Karpas-422 (cell line): Measurements from ENCODE around the gene GSTT4. TPM values are rescaled to one million over a fixed set of nuclear protein-coding genes. Genes with fewer than 3 reads are reported as not detected.
"Not testable (repeated sequence)": the region's sequence is repeated elsewhere in the genome, so short reads cannot be mapped to it uniquely, and the experiment has no call there.

Source experiments
- DNase-seq: peaks from one replicate; pipeline ENCODE4 v3.0.0-alpha.2; 2015
- H2AFZ ChIP-seq: fragments of 200-600 bp; sonication (generic); 2 replicates; pipeline ENCODE4 v1.6.1; 2014; ENCODE audit warnings: antibody characterized with exemption, low read length, mixed read lengths
- H3K27ac ChIP-seq: fragments of 200-600 bp; sonication (generic); 2 replicates; pipeline ENCODE4 v1.5.1; 2014; ENCODE audit warnings: mild to moderate bottlenecking, low read length, moderate library complexity
- H3K27me3 ChIP-seq: fragments of 200-600 bp; sonication (generic); 2 replicates; pipeline ENCODE4 v1.6.1; 2014; ENCODE audit warnings: low read length, mixed read lengths
- H3K36me3 ChIP-seq: fragments of 200-600 bp; sonication (generic); 2 replicates; pipeline ENCODE4 v1.6.1; 2014; ENCODE audit warnings: low read length, mixed read lengths; ENCODE audit not compliant: insufficient read depth
- H3K4me1 ChIP-seq: fragments of 200-600 bp; sonication (generic); 2 replicates; pipeline ENCODE4 v1.6.1; 2014; ENCODE audit warnings: mild to moderate bottlenecking, low read length, mixed read lengths
- H3K4me2 ChIP-seq: fragments of 200-600 bp; sonication (generic); 2 replicates; pipeline ENCODE4 v1.6.1; 2014; ENCODE audit warnings: low read length, low read depth, mild to moderate bottlenecking; ENCODE audit not compliant: poor library complexity, severe bottlenecking
- H3K4me3 ChIP-seq: fragments of 200-600 bp; sonication (generic); 2 replicates; pipeline ENCODE4 v1.5.1; 2014; ENCODE audit warnings: mild to moderate bottlenecking, antibody characterized with exemption, low read length, mixed read lengths
- H3K79me2 ChIP-seq: fragments of 200-600 bp; sonication (generic); 2 replicates; pipeline ENCODE4 v1.6.1; 2014; ENCODE audit warnings: mild to moderate bottlenecking, low read length, mixed read lengths
- H3K9ac ChIP-seq: fragments of 200-600 bp; sonication (generic); 2 replicates; pipeline ENCODE4 v1.6.0; 2014; ENCODE audit warnings: low read length
- H3K9me2 ChIP-seq: fragments of 200-600 bp; sonication (generic), shearing (Covaris generic); replicated peaks from 2 replicates; pipeline ENCODE4 v1.6.0; 2014; ENCODE audit warnings: mild to moderate bottlenecking, low read length, moderate library complexity; ENCODE audit not compliant: insufficient read depth
- H3K9me3 ChIP-seq: fragments of 300-700, 200-600 bp; sonication (generic); 2 replicates; pipeline ENCODE4 v1.6.1; 2014; ENCODE audit warnings: low read length, mixed read lengths
- H4K20me1 ChIP-seq: fragments of 200-600 bp; sonication (generic); 2 replicates; pipeline ENCODE4 v1.6.1; 2014; ENCODE audit warnings: mild to moderate bottlenecking, antibody characterized with exemption, low read length, low read depth; ENCODE audit not compliant: insufficient read depth
- total RNA-seq: library from RNA; depleted of rRNA; stranded (reverse); fragments of >200 nt; shearing (Covaris generic); gene quantifications from 2 replicates; pipeline ENCODE4 v1.2.3, GENCODE V29; 2014; ENCODE audit warnings: low replicate concordance

The GSTT4 gene
- total RNA-seq, 1 experiment from 2014 or later = not detected

DNA sequence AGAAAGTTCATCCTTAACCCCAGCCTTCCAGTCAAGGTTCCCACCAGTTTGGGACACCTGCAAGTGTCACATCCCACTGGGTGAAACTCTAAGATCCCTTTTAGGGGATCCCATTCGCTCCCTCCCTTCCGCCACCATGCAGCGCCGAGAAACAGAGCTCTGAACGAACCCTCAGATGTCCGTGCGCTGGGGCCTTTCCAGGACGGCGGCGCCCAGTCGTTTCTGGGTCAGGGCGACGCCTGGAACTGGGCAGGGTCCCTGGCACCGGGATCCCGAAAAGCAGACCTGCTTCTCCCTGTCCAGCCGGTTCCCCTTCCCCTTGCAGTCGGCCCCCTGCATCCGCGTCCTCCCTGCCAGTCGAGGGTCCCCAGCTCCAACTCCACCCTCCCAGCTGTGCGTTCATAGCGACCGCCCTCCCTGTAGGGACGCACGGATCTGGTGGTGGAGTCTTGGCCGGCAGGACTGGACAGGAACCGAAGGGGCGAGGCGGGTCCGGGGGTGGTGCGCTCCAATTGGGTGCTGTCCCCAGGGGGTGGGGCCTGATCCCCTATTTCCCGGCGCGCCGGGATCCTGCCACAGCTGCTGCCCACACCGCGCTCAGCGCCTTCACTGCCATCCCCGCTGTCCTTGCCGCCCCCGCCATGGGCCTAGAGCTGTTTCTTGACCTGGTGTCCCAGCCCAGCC, 25.6 kb downstream of the GSTT4 start, which contains the start of gene GSTT2:
Gene GSTT2, plus strand, starts transcription at position 578 of the 684 bp plus-strand sequence.
- not testable (repeated sequence) for H2AFZ ChIP-seq, H3K4me1 ChIP-seq, H3K27ac ChIP-seq, H3K27me3 ChIP-seq, H3K9ac ChIP-seq, H3K36me3 ChIP-seq, H3K4me3 ChIP-seq, H3K79me2 ChIP-seq, H3K4me2 ChIP-seq, DNase-seq, H3K9me3 ChIP-seq, H4K20me1 ChIP-seq, H3K9me2 ChIP-seq

DNA sequence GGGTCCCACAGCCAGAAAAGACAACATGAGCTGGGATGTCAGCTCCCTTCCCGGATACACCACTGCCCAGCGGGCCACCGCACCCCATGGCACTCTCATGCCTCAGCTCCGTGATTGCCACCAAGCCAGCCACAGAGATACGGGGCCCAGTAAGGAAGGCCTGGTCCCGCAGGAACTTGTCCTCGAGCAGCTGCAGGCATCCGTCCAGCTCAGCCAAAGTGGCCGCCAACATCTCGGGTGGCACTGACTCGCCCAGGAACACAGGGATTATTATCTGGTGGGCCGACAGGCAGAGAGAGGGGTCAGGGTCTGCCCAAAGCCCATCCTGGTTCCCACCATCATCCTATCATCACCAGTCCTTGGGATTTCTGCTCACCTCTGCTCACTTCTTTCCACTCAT, 27.9 kb downstream of the GSTT4 start:
- not testable (repeated sequence) for H3K4me1 ChIP-seq, H2AFZ ChIP-seq, H3K27me3 ChIP-seq, H3K79me2 ChIP-seq, H4K20me1 ChIP-seq, H3K9me2 ChIP-seq, H3K4me3 ChIP-seq, H3K9ac ChIP-seq, H3K27ac ChIP-seq, H3K36me3 ChIP-seq, DNase-seq, H3K4me2 ChIP-seq, H3K9me3 ChIP-seq

DNA sequence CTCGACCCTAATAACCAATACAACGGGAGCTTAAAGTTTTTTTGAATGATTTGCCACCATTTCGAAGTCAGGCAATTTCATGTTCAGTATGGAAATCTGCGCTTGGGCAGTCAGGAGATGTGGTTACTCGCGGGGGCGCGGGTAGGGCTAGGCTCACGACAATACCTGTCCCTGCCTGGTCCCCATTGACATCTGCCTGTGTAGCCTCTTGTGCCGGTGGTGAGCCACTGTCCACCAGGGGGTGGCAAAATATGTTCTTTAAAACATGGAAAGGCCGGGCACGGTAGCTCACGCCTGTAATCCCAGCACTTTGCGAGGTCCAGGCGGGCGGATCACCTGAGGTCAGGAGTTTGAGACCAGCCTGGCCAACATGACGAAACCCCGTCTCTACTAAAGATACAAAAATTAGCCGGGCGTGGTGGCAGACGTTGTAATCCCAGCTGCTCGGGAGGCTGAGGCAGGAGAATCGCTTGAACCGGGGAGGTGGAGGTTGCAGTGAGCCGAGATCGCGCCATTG, 30.4 kb downstream of the GSTT4 start:
- DNase-seq, H3K27ac ChIP-seq, H2AFZ ChIP-seq, H3K27me3 ChIP-seq, H3K9ac ChIP-seq, H3K9me3 ChIP-seq, H3K9me2 ChIP-seq, H4K20me1 ChIP-seq, H3K4me3 ChIP-seq, H3K4me2 ChIP-seq: not testable (repeated sequence)
- peaks cover 16% of the 10 kb centered on the region for H3K79me2 ChIP-seq
- H3K4me1 ChIP-seq = peaks cover 21% of the 10 kb centered on the region
- peaks cover 20% of the 10 kb centered on the region for H3K36me3 ChIP-seq

DNA sequence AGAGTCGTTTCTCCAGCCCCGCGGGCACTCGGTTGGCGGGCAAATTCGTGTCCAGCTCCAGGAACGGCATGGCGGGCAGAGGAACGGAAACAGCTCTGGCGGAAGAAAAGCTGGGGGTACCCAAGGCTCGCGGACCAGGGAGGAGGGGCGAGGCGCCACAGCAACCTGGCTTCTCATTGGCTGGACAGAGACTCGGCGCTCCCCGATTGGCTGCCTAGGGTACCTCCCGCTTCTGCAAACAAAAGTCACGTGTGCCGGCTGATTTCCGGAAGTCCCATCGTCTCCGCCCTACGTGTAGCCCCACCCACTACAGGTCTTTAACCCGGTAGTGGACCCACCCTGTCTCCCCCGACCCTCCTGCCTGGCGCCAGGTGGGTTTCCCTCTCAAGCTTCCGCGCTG, 30.9 kb downstream of the GSTT4 start, which contains the start of gene DDT:
Gene DDT, minus strand, starts transcription at position 97 of the 400 bp plus-strand sequence. Its CDS starts 27 bp downstream, at position 70.
- H3K27ac ChIP-seq, H3K9me2 ChIP-seq, H3K9ac ChIP-seq, H3K27me3 ChIP-seq, DNase-seq, H3K4me3 ChIP-seq, H3K4me2 ChIP-seq, H4K20me1 ChIP-seq, H2AFZ ChIP-seq, H3K9me3 ChIP-seq: not testable (repeated sequence)
- Histone ChIP-seq H3K4me1 (peaks cover 26% of the 10 kb centered on the region), H3K79me2 (peaks cover 22% of the 10 kb centered on the region), H3K36me3 (peaks cover 26% of the 10 kb centered on the region)

DNA sequence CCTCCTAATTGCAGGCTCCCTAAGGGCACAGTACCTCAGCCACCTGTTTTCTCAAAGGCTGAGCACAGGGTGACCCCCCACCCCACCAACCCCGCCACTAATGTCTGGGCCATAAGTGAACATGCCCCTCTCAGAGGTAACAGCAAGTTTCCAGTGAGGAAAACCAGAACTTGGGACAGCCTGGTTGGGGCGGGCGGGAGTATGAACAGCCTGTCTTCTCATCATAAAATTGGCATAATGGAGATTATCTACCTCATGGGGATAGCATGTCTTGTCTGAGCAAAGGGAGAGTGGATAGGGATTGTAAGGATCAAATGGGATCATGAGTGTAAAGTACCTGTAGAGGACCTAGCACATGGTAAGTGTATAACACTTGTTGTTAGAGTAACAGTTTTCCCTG, 33.3 kb downstream of the GSTT4 start:
- DNase-seq, H3K27me3 ChIP-seq, H4K20me1 ChIP-seq, H3K9me3 ChIP-seq, H3K9me2 ChIP-seq, H2AFZ ChIP-seq: not testable (repeated sequence)
- Histone ChIP-seq H3K27ac (peak overlapping the region; percentile 79), H3K9ac (peak overlapping the region; percentile 37; the same call in 1 of the 2 replicates), H3K4me2 (peak overlapping the region; percentile 42), H3K79me2 (peaks cover 25% of the 10 kb centered on the region), H3K4me3 (0 out of 2 replicates have a peak overlapping the region, but pooled peaks have one; percentile 13), H3K36me3 (peaks cover 27% of the 10 kb centered on the region), H3K4me1 (peaks cover 31% of the 10 kb centered on the region)

DNA sequence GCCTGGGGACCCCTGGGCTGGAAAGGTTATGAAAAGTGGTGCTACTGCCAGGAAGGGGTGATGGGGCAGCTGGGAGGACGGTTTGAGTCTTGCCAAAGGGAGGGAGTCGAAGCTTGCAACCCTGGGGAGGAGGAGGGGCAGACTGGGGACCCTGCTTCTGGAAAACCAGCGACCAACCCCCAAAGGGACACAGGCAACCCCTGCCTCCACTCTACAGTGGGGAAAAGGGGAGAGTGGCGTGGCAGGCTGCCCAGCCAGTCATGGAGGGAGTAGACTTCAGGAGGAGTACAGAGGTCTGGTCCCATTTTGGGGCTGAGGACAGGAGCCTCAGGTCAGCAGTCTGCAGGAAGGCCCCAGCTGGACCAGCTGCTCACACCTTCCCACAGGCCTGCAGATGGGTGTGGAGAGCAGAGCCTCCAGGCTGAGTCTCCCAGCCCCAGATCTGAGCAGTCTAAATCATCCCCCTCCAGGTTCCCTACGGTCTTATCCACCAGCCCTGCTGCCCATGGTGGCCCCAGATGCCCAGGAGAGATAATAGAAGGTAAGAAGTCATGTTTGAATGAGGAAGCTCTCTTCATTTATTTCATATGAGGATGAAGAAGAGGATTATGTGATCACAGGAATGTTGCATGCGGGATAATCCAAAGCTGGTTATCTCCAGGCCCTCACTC, 34.3 kb downstream of the GSTT4 start:
- H4K20me1 ChIP-seq = peaks cover 6% of the 10 kb centered on the region
- 0 out of 2 replicates have a peak overlapping the region, but pooled peaks have one; percentile 37 for H3K9ac ChIP-seq
- H2AFZ ChIP-seq = no peak overlapping the region

DNA sequence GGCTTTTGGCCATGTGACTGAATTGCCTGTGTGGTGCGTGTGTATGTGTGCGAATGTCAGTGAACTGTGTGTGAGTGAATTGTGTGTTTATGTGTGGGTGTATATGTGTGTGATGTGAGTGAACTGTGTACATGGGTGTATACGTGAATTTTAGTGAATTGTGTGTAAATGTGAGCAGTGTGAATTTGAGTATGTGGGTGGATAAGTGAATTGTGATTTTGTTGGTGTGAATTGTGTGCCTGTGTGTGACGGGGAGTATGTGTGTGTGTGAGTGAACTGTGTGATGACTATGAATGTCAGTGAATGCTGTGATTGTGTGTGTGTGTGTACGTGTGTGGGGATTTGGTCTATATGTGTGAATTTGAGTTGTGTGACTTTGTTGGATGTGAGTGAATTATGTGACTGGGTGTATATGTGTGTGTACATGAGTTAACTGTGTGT, 35.0 kb downstream of the GSTT4 start:
- peaks cover 25% of the 10 kb centered on the region for H3K79me2 ChIP-seq
- peaks cover 6% of the 10 kb centered on the region for H4K20me1 ChIP-seq
- H2AFZ ChIP-seq = no peak overlapping the region
- peak overlapping the region; percentile 79; the same call in 1 of the 2 replicates for H3K27ac ChIP-seq
- H3K9ac ChIP-seq = no peak overlapping the region
- H3K4me3 ChIP-seq = no peak overlapping the region
- no peaks in the 10 kb centered on the region for H3K27me3 ChIP-seq
- peaks cover 27% of the 10 kb centered on the region for H3K36me3 ChIP-seq
- no peaks in the 10 kb centered on the region for H3K9me2 ChIP-seq
- no peaks in the 10 kb centered on the region for H3K9me3 ChIP-seq
- peak; percentile 52 for DNase-seq
- H3K4me1 ChIP-seq = peaks cover 31% of the 10 kb centered on the region
- H3K4me2 ChIP-seq = no peak overlapping the region

More for the DNA sequence above, 34.3 kb downstream of the GSTT4 start:
- Histone ChIP-seq H3K27me3 (no peaks in the 10 kb centered on the region), H3K9me2 (no peaks in the 10 kb centered on the region), H3K4me1 (peaks cover 31% of the 10 kb centered on the region), H3K4me3 (0 out of 2 replicates have a peak overlapping the region, but pooled peaks have one; percentile 13), H3K9me3 (no peaks in the 10 kb centered on the region), H3K79me2 (peaks cover 25% of the 10 kb centered on the region), H3K4me2 (peak overlapping the region; percentile 14), H3K27ac (peak overlapping the region; percentile 79), H3K36me3 (peaks cover 27% of the 10 kb centered on the region)
- DNase-seq = peak; percentile 54

DNA sequence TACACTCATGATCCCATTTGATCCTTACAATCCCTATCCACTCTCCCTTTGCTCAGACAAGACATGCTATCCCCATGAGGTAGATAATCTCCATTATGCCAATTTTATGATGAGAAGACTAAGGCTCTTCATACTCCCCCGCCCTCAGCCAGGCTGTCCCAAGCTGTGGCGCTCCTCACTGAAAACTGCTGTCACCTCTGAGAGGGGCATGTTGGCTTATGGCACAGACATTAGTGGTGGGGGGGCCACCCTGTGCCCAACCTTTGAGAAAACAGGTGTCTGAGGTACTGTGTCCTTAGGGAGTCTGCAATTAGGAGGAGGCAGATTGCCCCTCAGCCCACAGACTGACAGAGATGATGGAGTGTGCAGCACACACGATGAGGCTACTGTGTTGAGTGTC, 36.2 kb downstream of the GSTT4 start:
- no peak overlapping the region for H2AFZ ChIP-seq
- H3K9me2 ChIP-seq = no peaks in the 10 kb centered on the region
- peaks cover 6% of the 10 kb centered on the region for H4K20me1 ChIP-seq
- H3K4me1 ChIP-seq = peaks cover 31% of the 10 kb centered on the region
- no peaks in the 10 kb centered on the region for H3K27me3 ChIP-seq
- DNase-seq = peak; percentile 57
- H3K4me2 ChIP-seq = peak overlapping the region; percentile 27
- H3K4me3 ChIP-seq = no peak overlapping the region; the same call in 1 of the 2 replicates
- peaks cover 27% of the 10 kb centered on the region for H3K36me3 ChIP-seq
- no peaks in the 10 kb centered on the region for H3K9me3 ChIP-seq
- peak overlapping the region; percentile 79 for H3K27ac ChIP-seq
- 0 out of 2 replicates have a peak overlapping the region, but pooled peaks have one; percentile 27 for H3K9ac ChIP-seq
- peaks cover 25% of the 10 kb centered on the region for H3K79me2 ChIP-seq
